ENCODE results near the gene LRSAM1.

Gene LRSAM1

GRCh38 chr9:127529671-127530070 is 78.4 kb downstream of the LRSAM1 start:
- WGBS, 2 donors (ENCODE audit: extremely low coverage in 2 of 2, insufficient read length in 2 of 2, insufficient replicate concordance in 1 of 2) = no CpG with 5 or more reads among the region's 4 CpGs
- peaks cover 5% of the 10 kb centered on the region for H3K79me1 ChIP-seq (ENCODE audit: low read depth, low read length)
- no peak overlapping the region for H3K27ac ChIP-seq (replicated peaks; ENCODE audit: low read length)
- H3K27me3 ChIP-seq (ENCODE audit: control insufficient read depth in 3 of 3, insufficient read depth in 3 of 3, low read depth in 1 of 3, low read length in 3 of 3) = no peaks in the 10 kb centered on the region
- no peak overlapping the region for H2BK15ac ChIP-seq (ENCODE audit: low read length)
- no peak overlapping the region for H3K23ac ChIP-seq (ENCODE audit: low read depth, low read length, poor library complexity)
- no peak overlapping the region for H3K18ac ChIP-seq (ENCODE audit: low read length)
- H3K36me3 ChIP-seq (replicated peaks in 1 of 2; ENCODE audit: control insufficient read depth in 2 of 2, insufficient read depth in 2 of 2, low read length in 2 of 2) = peaks cover 2 to 12% of the 10 kb centered on the region in 2 donors
- H2BK120ac ChIP-seq (ENCODE audit: low read depth, low read length) = no peak overlapping the region
- H3K4me3 ChIP-seq (ENCODE audit: low read length in 2 of 2) = peak overlapping the region in 1 of 2 donors; percentile 13
- peaks cover 10 to 14% of the 10 kb centered on the region in 2 donors for H3K9me3 ChIP-seq (replicated peaks in 1 of 2; ENCODE audit: control insufficient read depth in 2 of 2, insufficient read depth in 1 of 2, low read depth in 1 of 2, low read length in 2 of 2)
- no peak overlapping the region for H3K4me2 ChIP-seq (ENCODE audit: insufficient read depth, low read length, poor library complexity, severe bottlenecking)
- H3K4ac ChIP-seq (ENCODE audit: low read length) = no peak overlapping the region
- no peak overlapping the region for H3K14ac ChIP-seq (ENCODE audit: low read length)
- H3K9ac ChIP-seq (ENCODE audit: low read depth, low read length, poor library complexity) = no peak overlapping the region
- H2AFZ ChIP-seq (ENCODE audit: low read length) = no peak overlapping the region
- H2BK5ac ChIP-seq (ENCODE audit: low read length) = no peak overlapping the region
- H4K91ac ChIP-seq (ENCODE audit: low read depth, low read length, poor library complexity) = no peak overlapping the region
- no peak for DNase-seq (ENCODE audit: low spot score)
- H3K4me1 ChIP-seq (ENCODE audit: control insufficient read depth in 2 of 2, insufficient read depth in 1 of 2, low read depth in 1 of 2, low read length in 2 of 2) = peaks cover 11 to 12% of the 10 kb centered on the region in 2 donors
- H4K8ac ChIP-seq (ENCODE audit: low read depth, low read length) = no peak overlapping the region
- H2AK5ac ChIP-seq (ENCODE audit: low read depth, low read length) = peak overlapping the region; percentile 86
- H2BK12ac ChIP-seq (ENCODE audit: low read length) = no peak overlapping the region

DNA sequence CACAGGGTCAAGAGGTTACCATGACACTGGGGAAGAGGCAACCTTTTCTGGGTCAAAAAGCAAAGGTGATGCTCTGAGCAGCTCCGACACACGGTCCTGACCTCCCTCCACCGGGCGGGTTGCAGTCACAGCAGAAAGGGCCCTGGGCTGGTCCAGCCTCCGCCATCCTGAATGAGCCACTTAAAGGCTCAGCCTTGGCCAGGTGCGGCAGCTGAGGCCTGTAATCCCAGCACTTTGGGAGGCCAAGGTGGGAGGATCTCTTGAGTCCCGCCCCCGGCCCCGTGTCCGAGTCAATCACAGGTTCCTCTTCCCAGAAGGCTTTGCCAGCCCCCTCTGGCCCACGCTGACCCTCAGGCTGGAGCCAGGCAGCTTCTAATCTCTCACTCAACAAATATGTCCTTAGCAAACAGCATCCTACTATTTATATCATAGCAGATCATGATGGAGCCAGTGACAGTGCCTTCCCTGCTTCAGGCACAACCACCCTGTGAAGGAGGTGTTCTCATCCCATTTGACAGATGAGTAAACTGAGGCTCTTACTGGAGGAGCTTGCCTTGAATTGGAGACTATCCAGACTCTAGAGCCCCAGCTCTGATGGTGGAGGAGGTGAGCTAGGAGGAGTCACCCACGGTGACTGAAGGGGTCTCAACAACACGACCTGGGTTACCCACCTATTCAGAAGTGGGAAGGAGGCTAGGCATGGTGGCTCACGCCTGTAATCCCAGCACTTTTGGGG is 79.1 kb downstream of the LRSAM1 start:
- DNase-seq (ENCODE audit: low spot score) = no peak
- Histone ChIP-seq H4K91ac (ENCODE audit: low read depth, low read length, poor library complexity) (no peak overlapping the region), H4K8ac (ENCODE audit: low read depth, low read length) (no peak overlapping the region), H3K4me3 (ENCODE audit: low read length in 2 of 2) (no peak overlapping the region), H3K9me3 (replicated peaks in 1 of 2; ENCODE audit: control insufficient read depth in 2 of 2, insufficient read depth in 1 of 2, low read depth in 1 of 2, low read length in 2 of 2) (peaks cover 5 to 7% of the 10 kb centered on the region in 2 donors), H3K14ac (ENCODE audit: low read length) (no peak overlapping the region), H3K9ac (ENCODE audit: low read depth, low read length, poor library complexity) (no peak overlapping the region), H3K4me2 (ENCODE audit: insufficient read depth, low read length, poor library complexity, severe bottlenecking) (no peak overlapping the region), H3K79me1 (ENCODE audit: low read depth, low read length) (peaks cover 5% of the 10 kb centered on the region), H2AFZ (ENCODE audit: low read length) (no peak overlapping the region), H3K4ac (ENCODE audit: low read length) (no peak overlapping the region), H3K4me1 (ENCODE audit: control insufficient read depth in 2 of 2, insufficient read depth in 1 of 2, low read depth in 1 of 2, low read length in 2 of 2) (peaks cover 9 to 11% of the 10 kb centered on the region in 2 donors), H3K18ac (ENCODE audit: low read length) (peak overlapping the region; percentile 61), H3K27ac (replicated peaks; ENCODE audit: low read length) (no peak overlapping the region), H2AK5ac (ENCODE audit: low read depth, low read length) (peak overlapping the region; percentile 86), H3K23ac (ENCODE audit: low read depth, low read length, poor library complexity) (no peak overlapping the region), H2BK12ac (ENCODE audit: low read length) (no peak overlapping the region), H2BK5ac (ENCODE audit: low read length) (no peak overlapping the region), H3K27me3 (ENCODE audit: control insufficient read depth in 3 of 3, insufficient read depth in 3 of 3, low read depth in 1 of 3, low read length in 3 of 3) (no peaks in the 10 kb centered on the region), H2BK120ac (ENCODE audit: low read depth, low read length) (no peak overlapping the region), H2BK15ac (ENCODE audit: low read length) (no peak overlapping the region), H3K36me3 (replicated peaks in 1 of 2; ENCODE audit: control insufficient read depth in 2 of 2, insufficient read depth in 2 of 2, low read length in 2 of 2) (peaks cover 2 to 5% of the 10 kb centered on the region in 2 donors)
- no CpG with 5 or more reads among the region's 14 CpGs for whole genome bisulfite sequencing, 2 donors (ENCODE audit: extremely low coverage in 2 of 2, insufficient read length in 2 of 2, insufficient replicate concordance in 1 of 2)

DNA sequence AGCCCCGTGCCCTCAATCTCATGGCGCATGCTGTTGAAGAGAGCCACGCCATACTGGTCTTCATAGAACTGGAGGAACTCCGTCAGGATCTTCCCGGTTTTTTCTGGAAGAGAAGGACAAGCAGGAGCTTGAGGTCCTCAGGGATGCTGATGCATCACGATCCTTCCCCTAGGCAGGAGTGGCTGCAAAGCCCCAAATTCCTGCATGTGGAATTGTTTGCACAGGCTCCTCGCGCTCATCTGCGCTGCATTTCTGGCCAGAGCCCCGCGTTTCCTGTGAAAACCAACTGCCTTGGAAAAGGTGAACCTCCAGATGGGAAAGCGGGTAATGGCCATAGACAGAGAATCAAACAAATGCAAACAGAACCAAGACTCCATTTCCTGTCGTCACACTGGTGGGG is 80.4 kb downstream of the LRSAM1 start:
- Histone ChIP-seq H3K14ac (ENCODE audit: low read length) (no peak overlapping the region), H3K27me3 (ENCODE audit: control insufficient read depth in 3 of 3, insufficient read depth in 3 of 3, low read depth in 1 of 3, low read length in 3 of 3) (no peaks in the 10 kb centered on the region), H3K4me2 (ENCODE audit: insufficient read depth, low read length, poor library complexity, severe bottlenecking) (no peak overlapping the region), H3K4ac (ENCODE audit: low read length) (no peak overlapping the region), H3K27ac (replicated peaks; ENCODE audit: low read length) (no peak overlapping the region), H2BK15ac (ENCODE audit: low read length) (no peak overlapping the region), H2AFZ (ENCODE audit: low read length) (no peak overlapping the region), H2BK12ac (ENCODE audit: low read length) (no peak overlapping the region), H2BK120ac (ENCODE audit: low read depth, low read length) (no peak overlapping the region), H3K79me1 (ENCODE audit: low read depth, low read length) (peaks cover 5% of the 10 kb centered on the region), H2AK5ac (ENCODE audit: low read depth, low read length) (no peak overlapping the region), H4K91ac (ENCODE audit: low read depth, low read length, poor library complexity) (no peak overlapping the region), H3K9me3 (replicated peaks in 1 of 2; ENCODE audit: control insufficient read depth in 2 of 2, insufficient read depth in 1 of 2, low read depth in 1 of 2, low read length in 2 of 2) (no peaks in the 10 kb centered on the region), H3K36me3 (replicated peaks in 1 of 2; ENCODE audit: control insufficient read depth in 2 of 2, insufficient read depth in 2 of 2, low read length in 2 of 2) (no peaks in the 10 kb centered on the region), H4K8ac (ENCODE audit: low read depth, low read length) (no peak overlapping the region), H3K4me1 (ENCODE audit: control insufficient read depth in 2 of 2, insufficient read depth in 1 of 2, low read depth in 1 of 2, low read length in 2 of 2) (peaks cover 9 to 11% of the 10 kb centered on the region in 2 donors), H3K4me3 (ENCODE audit: low read length in 2 of 2) (peak overlapping the region in 1 of 2 donors; percentile 11), H3K9ac (ENCODE audit: low read depth, low read length, poor library complexity) (no peak overlapping the region), H3K18ac (ENCODE audit: low read length) (no peak overlapping the region), H3K23ac (ENCODE audit: low read depth, low read length, poor library complexity) (no peak overlapping the region), H2BK5ac (ENCODE audit: low read length) (no peak overlapping the region)
- WGBS, 2 donors (ENCODE audit: extremely low coverage in 2 of 2, insufficient read length in 2 of 2, insufficient replicate concordance in 1 of 2) = no CpG with 5 or more reads among the region's 13 CpGs
- DNase-seq (ENCODE audit: low spot score) = no peak

DNA sequence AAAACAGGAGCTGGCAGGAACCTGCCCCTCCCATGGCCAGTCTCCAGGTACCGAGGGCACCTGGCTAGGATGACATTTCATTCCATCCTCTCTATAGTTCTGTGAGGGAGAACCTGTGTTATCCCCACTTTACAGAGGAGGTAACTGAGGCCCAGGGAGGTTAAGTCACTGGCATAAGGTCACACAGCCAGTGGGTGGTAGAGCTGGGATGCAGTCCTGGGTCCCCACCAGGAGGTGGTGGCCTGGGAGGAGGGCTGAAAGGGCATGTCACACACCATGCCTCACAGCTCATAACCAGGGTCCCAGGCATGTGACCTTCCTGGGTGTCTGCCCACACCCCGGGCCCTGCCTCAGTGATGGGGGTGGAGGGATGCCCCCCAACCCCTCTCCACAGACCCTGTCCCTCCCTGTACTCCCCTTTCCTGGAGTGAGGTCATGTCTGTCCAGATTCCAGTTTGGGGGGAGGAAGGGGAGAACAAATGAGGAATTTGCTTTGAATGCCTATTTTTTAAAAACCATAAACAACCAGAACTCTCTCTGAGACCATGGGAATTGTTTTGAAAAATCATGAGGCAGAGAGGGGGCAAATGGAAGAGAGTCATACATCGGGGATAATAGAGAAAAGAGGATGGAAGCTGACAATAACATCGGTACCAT is 83.1 kb downstream of the LRSAM1 start:
- no peak overlapping the region for H3K9ac ChIP-seq (ENCODE audit: low read depth, low read length, poor library complexity)
- H2AK5ac ChIP-seq (ENCODE audit: low read depth, low read length) = no peak overlapping the region
- no peaks in the 10 kb centered on the region for H3K27me3 ChIP-seq (ENCODE audit: control insufficient read depth in 3 of 3, insufficient read depth in 3 of 3, low read depth in 1 of 3, low read length in 3 of 3)
- WGBS, 2 donors (ENCODE audit: extremely low coverage in 2 of 2, insufficient read length in 2 of 2, insufficient replicate concordance in 1 of 2) = no CpG with 5 or more reads among the region's 4 CpGs
- H3K4me2 ChIP-seq (ENCODE audit: insufficient read depth, low read length, poor library complexity, severe bottlenecking) = no peak overlapping the region
- DNase-seq (ENCODE audit: low spot score) = no peak
- no peak overlapping the region for H2BK12ac ChIP-seq (ENCODE audit: low read length)
- no peak overlapping the region for H2BK5ac ChIP-seq (ENCODE audit: low read length)
- H3K18ac ChIP-seq (ENCODE audit: low read length) = no peak overlapping the region
- H3K9me3 ChIP-seq (replicated peaks in 1 of 2; ENCODE audit: control insufficient read depth in 2 of 2, insufficient read depth in 1 of 2, low read depth in 1 of 2, low read length in 2 of 2) = no peaks in the 10 kb centered on the region
- no peak overlapping the region for H2BK120ac ChIP-seq (ENCODE audit: low read depth, low read length)
- no peak overlapping the region for H2AFZ ChIP-seq (ENCODE audit: low read length)
- no peak overlapping the region for H3K14ac ChIP-seq (ENCODE audit: low read length)
- no peak overlapping the region for H2BK15ac ChIP-seq (ENCODE audit: low read length)
- no peak overlapping the region for H4K8ac ChIP-seq (ENCODE audit: low read depth, low read length)
- peaks cover 6% of the 10 kb centered on the region for H3K79me1 ChIP-seq (ENCODE audit: low read depth, low read length)
- no peak overlapping the region for H3K4ac ChIP-seq (ENCODE audit: low read length)
- no peaks in the 10 kb centered on the region for H3K36me3 ChIP-seq (replicated peaks in 1 of 2; ENCODE audit: control insufficient read depth in 2 of 2, insufficient read depth in 2 of 2, low read length in 2 of 2)
- no peak overlapping the region for H3K4me3 ChIP-seq (ENCODE audit: low read length in 2 of 2)
- no peak overlapping the region for H3K23ac ChIP-seq (ENCODE audit: low read depth, low read length, poor library complexity)
- no peak overlapping the region for H3K27ac ChIP-seq (replicated peaks; ENCODE audit: low read length)
- no peak overlapping the region for H4K91ac ChIP-seq (ENCODE audit: low read depth, low read length, poor library complexity)
- peaks cover 0 to 2% of the 10 kb centered on the region in 2 donors for H3K4me1 ChIP-seq (ENCODE audit: control insufficient read depth in 2 of 2, insufficient read depth in 1 of 2, low read depth in 1 of 2, low read length in 2 of 2)

Data from neuronal stem cell (in vitro differentiated cells).